ENCODE results near the gene TULP3. TPM values are rescaled to one million over a fixed set of nuclear protein-coding genes. Genes with fewer than 3 reads are reported as not detected.

Gene TULP3
- polyA plus RNA-seq (13.0 to 16.6 TPM (median 16.0 TPM) in 3 replicates), polyA minus RNA-seq (12.4 to 19.6 TPM (median 14.0 TPM) in 3 replicates)
- 12.6 TPM for polyA plus RNA-seq (2011; ENCODE audit: low read depth)
- 10.9 and 14.5 TPM in 2 replicates for polyA plus RNA-seq (2011; cell fraction: cytosol; rRNA removed)
- 24.4 and 26.5 TPM in 2 replicates for polyA plus RNA-seq (2011; cell fraction: nucleus; rRNA removed)
- 11.5 and 12.7 TPM in 2 replicates for polyA plus RNA-seq (2012; ENCODE audit: low replicate concordance)
- polyA minus RNA-seq (2011; cell fraction: cytosol; rRNA and poly(A)+ RNA removed), result 9.0 TPM
- polyA minus RNA-seq (2011; cell fraction: nucleus; rRNA and poly(A)+ RNA removed), result 5.1 and 13.5 TPM in 2 replicates

GRCh38 chr12:2890388-2891239 is at the start of gene TULP3:
Gene TULP3 (plus strand): TSS chr12:2890891. CDS start chr12:2890948, 57 bp downstream.
- Histone ChIP-seq H4K20me1 (ENCODE audit: control insufficient read depth, extremely low read depth, insufficient read depth, low read length) (no peaks in the 10 kb centered on the region), H3K4me1 (ENCODE audit: control insufficient read depth, extremely low read depth, insufficient read depth, low read length) (peaks cover 17% of the 10 kb centered on the region), H3K4me2 (ENCODE audit: control insufficient read depth, extremely low read depth, insufficient read depth, low read depth, low read length) (peak within 1 kb of the TSS; percentile 78), H3K27me3 (ENCODE audit: control insufficient read depth, extremely low read depth, insufficient read depth, low read length) (no peaks in the 10 kb centered on the region), H3K9me1 (ENCODE audit: control insufficient read depth, extremely low read depth, insufficient read depth, low read length) (no peaks in the 10 kb centered on the region), H2AFZ (ENCODE audit: control insufficient read depth, low read length) (peak within 1 kb of the TSS; percentile 97), H3K9me3 (ENCODE audit: control insufficient read depth, low read depth, low read length) (no peaks in the 10 kb centered on the region), H3K27ac (ENCODE audit: control insufficient read depth, insufficient read depth, low read length) (peak within 1 kb of the TSS; percentile 74), H3K9ac (ENCODE audit: control insufficient read depth, extremely low read depth, insufficient read depth, low read length) (peak within 1 kb of the TSS; percentile 90), H3K36me3 (ENCODE audit: control insufficient read depth in 2 of 2, extremely low read depth in 1 of 2, insufficient read depth in 2 of 2, low read length in 2 of 2) (peaks cover 2 to 4% of the 10 kb centered on the region in 2 experiments), H3K79me2 (ENCODE audit: control insufficient read depth, insufficient read depth, low read length) (peaks cover 16% of the 10 kb centered on the region), H3K4me3 (ENCODE audit: control insufficient read depth in 2 of 3, extremely low read depth in 1 of 3, insufficient read depth in 2 of 3, low read depth in 1 of 3, low read length in 3 of 3) (peak within 1 kb of the TSS; percentile 72 to 92 (median 78))
- peak; percentile 44 for FAIRE-seq
- dilution Hi-C loops (cut with MboI; ENCODE audit: extremely low pct_ligation_motif_present, low sequenced_read_pairs), result no loop called here
- DNase-seq (ENCODE audit: low read depth, low spot score), result peak; percentile 77
- peak in 1 of 3 experiments; percentile 10 for TF ChIP-seq CTCF (optimal IDR thresholded peaks at IDR 0.05 in 1 of 3, IDR thresholded peaks at IDR 0.05 in 1 of 3, conservative IDR thresholded peaks at IDR 0.05 in 1 of 3; ENCODE audit: extremely low read depth in 1 of 3, insufficient read depth in 2 of 3, low read length in 3 of 3)
- TF ChIP-seq EZH2 (IDR thresholded peaks at IDR 0.05; ENCODE audit: low read length), result no peak

GRCh38 chr12:2841056-2841650 is 49.5 kb upstream of the TULP3 start:
- Histone ChIP-seq H4K20me1 (ENCODE audit: control insufficient read depth, extremely low read depth, insufficient read depth, low read length) (no peaks in the 10 kb centered on the region), H3K4me3 (ENCODE audit: control insufficient read depth in 2 of 3, extremely low read depth in 1 of 3, insufficient read depth in 2 of 3, low read depth in 1 of 3, low read length in 3 of 3) (no peak overlapping the region), H2AFZ (ENCODE audit: control insufficient read depth, low read length) (no peak overlapping the region), H3K27me3 (ENCODE audit: control insufficient read depth, extremely low read depth, insufficient read depth, low read length) (no peaks in the 10 kb centered on the region), H3K27ac (ENCODE audit: control insufficient read depth, insufficient read depth, low read length) (no peak overlapping the region), H3K9ac (ENCODE audit: control insufficient read depth, extremely low read depth, insufficient read depth, low read length) (no peak overlapping the region), H3K36me3 (ENCODE audit: control insufficient read depth in 2 of 2, extremely low read depth in 1 of 2, insufficient read depth in 2 of 2, low read length in 2 of 2) (peaks cover 0 to 1% of the 10 kb centered on the region in 2 experiments), H3K4me1 (ENCODE audit: control insufficient read depth, extremely low read depth, insufficient read depth, low read length) (no peaks in the 10 kb centered on the region), H3K9me1 (ENCODE audit: control insufficient read depth, extremely low read depth, insufficient read depth, low read length) (no peaks in the 10 kb centered on the region), H3K4me2 (ENCODE audit: control insufficient read depth, extremely low read depth, insufficient read depth, low read depth, low read length) (no peak overlapping the region), H3K9me3 (ENCODE audit: control insufficient read depth, low read depth, low read length) (no peaks in the 10 kb centered on the region), H3K79me2 (ENCODE audit: control insufficient read depth, insufficient read depth, low read length) (no peaks in the 10 kb centered on the region)
- TF ChIP-seq CTCF (optimal IDR thresholded peaks at IDR 0.05 in 1 of 3, IDR thresholded peaks at IDR 0.05 in 1 of 3, conservative IDR thresholded peaks at IDR 0.05 in 1 of 3; ENCODE audit: extremely low read depth in 1 of 3, insufficient read depth in 2 of 3, low read length in 3 of 3), result no peak
- TF ChIP-seq EZH2 (IDR thresholded peaks at IDR 0.05; ENCODE audit: low read length), result no peak
- DNase-seq (ENCODE audit: low read depth, low spot score) (no peak), FAIRE-seq (no peak)
- dilution Hi-C loops (cut with MboI; ENCODE audit: extremely low pct_ligation_motif_present, low sequenced_read_pairs), result no loop called here

Measured in keratinocyte (primary cell).